ENCODE results near the gene WDFY1.

The WDFY1 gene

GRCh38 chr2:223909001-223909741 lies 36.0 kb downstream of the WDFY1 start:
- TF ChIP-seq POLR2AphosphoS5 (IDR thresholded peaks at IDR 0.05; ENCODE audit: low read depth, low read length): no peak

- no peak for TF ChIP-seq SIN3A (IDR thresholded peaks at IDR 0.05; ENCODE audit: borderline replicate concordance, insufficient read depth, low read length)
- no peak for TF ChIP-seq TAF1 (IDR thresholded peaks at IDR 0.05; ENCODE audit: borderline replicate concordance, insufficient read depth, low read length)
- TF ChIP-seq FOXP2 (optimal IDR thresholded peaks at IDR 0.05; ENCODE audit: borderline replicate concordance, extremely low read depth, extremely low read length, insufficient read depth): no peak
- TF ChIP-seq POLR2AphosphoS5 (IDR thresholded peaks at IDR 0.05; ENCODE audit: low read depth, low read length): no peak
- TF ChIP-seq REST (IDR thresholded peaks at IDR 0.05; ENCODE audit: insufficient read depth in 1 of 2, low read depth in 2 of 2, low read length in 2 of 2): no peak
These were observed 36.7 kb downstream of the WDFY1 start for GRCh38 chr2:223908304-223908998.

- no peak for TF ChIP-seq POLR2AphosphoS5 (IDR thresholded peaks at IDR 0.05; ENCODE audit: low read depth, low read length)
- no peak for TF ChIP-seq TAF1 (IDR thresholded peaks at IDR 0.05; ENCODE audit: borderline replicate concordance, insufficient read depth, low read length)
- TF ChIP-seq SIN3A (IDR thresholded peaks at IDR 0.05; ENCODE audit: borderline replicate concordance, insufficient read depth, low read length): no peak
- TF ChIP-seq REST (IDR thresholded peaks at IDR 0.05; ENCODE audit: insufficient read depth in 1 of 2, low read depth in 2 of 2, low read length in 2 of 2): no peak
- TF ChIP-seq FOXP2 (optimal IDR thresholded peaks at IDR 0.05; ENCODE audit: borderline replicate concordance, extremely low read depth, extremely low read length, insufficient read depth): no peak
These were observed 39.1 kb downstream of the WDFY1 start for GRCh38 chr2:223905996-223906395.

- TF ChIP-seq FOXP2 (optimal IDR thresholded peaks at IDR 0.05; ENCODE audit: borderline replicate concordance, extremely low read depth, extremely low read length, insufficient read depth) (no peak), TAF1 (IDR thresholded peaks at IDR 0.05; ENCODE audit: borderline replicate concordance, insufficient read depth, low read length) (no peak), REST (IDR thresholded peaks at IDR 0.05; ENCODE audit: insufficient read depth in 1 of 2, low read depth in 2 of 2, low read length in 2 of 2) (no peak), SIN3A (IDR thresholded peaks at IDR 0.05; ENCODE audit: borderline replicate concordance, insufficient read depth, low read length) (no peak)
These were observed 43.3 kb downstream of the WDFY1 start for GRCh38 chr2:223901854-223902253.

- TF ChIP-seq FOXP2 (optimal IDR thresholded peaks at IDR 0.05; ENCODE audit: borderline replicate concordance, extremely low read depth, extremely low read length, insufficient read depth) (no peak), SIN3A (IDR thresholded peaks at IDR 0.05; ENCODE audit: borderline replicate concordance, insufficient read depth, low read length) (no peak), REST (IDR thresholded peaks at IDR 0.05; ENCODE audit: insufficient read depth in 1 of 2, low read depth in 2 of 2, low read length in 2 of 2) (no peak), TAF1 (IDR thresholded peaks at IDR 0.05; ENCODE audit: borderline replicate concordance, insufficient read depth, low read length) (no peak), POLR2AphosphoS5 (IDR thresholded peaks at IDR 0.05; ENCODE audit: low read depth, low read length) (no peak)
These were observed 43.8 kb downstream of the WDFY1 start for GRCh38 chr2:223901311-223901710.
